Measurements from ENCODE around the gene C3orf22.

C3orf22 gene

GRCh38 chr3:126568776-126569342 is 10.1 kb upstream of the C3orf22 start:
- TF ChIP-seq FOXM1 (IDR thresholded peaks at IDR 0.05; ENCODE audit: borderline replicate concordance, low read depth) = no peak
- no peak for TF ChIP-seq TAF1 (IDR thresholded peaks at IDR 0.05; ENCODE audit: low read depth)

GRCh38 chr3:126567696-126568438 is 9.1 kb upstream of the C3orf22 start:
- TF ChIP-seq TAF1 (IDR thresholded peaks at IDR 0.05; ENCODE audit: low read depth) (no peak), RAD21 (IDR thresholded peaks at IDR 0.05; ENCODE audit: low read depth) (peak; percentile 31; the same call in 1 of the 2 replicates)

GRCh38 chr3:126562737-126563276 is 4.1 kb upstream of the C3orf22 start:
- TF ChIP-seq USF1 (IDR thresholded peaks at IDR 0.05) = no peak
- no peak for TF ChIP-seq CEBPB (IDR thresholded peaks at IDR 0.05)
- no peak for TF ChIP-seq EP300 (IDR thresholded peaks at IDR 0.05; ENCODE audit: borderline replicate concordance)
- TF ChIP-seq YY1 (IDR thresholded peaks at IDR 0.05; ENCODE audit: low read depth) = no peak
- TF ChIP-seq EGR1 (IDR thresholded peaks at IDR 0.05) = no peak
- TF ChIP-seq MAX (IDR thresholded peaks at IDR 0.05) = no peak
- TF ChIP-seq TCF12 (IDR thresholded peaks at IDR 0.05; ENCODE audit: low read depth) = no peak
- TF ChIP-seq ZBTB7A (IDR thresholded peaks at IDR 0.05; ENCODE audit: low read depth) = no peak
- TF ChIP-seq CREB1 (IDR thresholded peaks at IDR 0.05; ENCODE audit: low read depth) = no peak
- no peak for TF ChIP-seq FOXM1 (IDR thresholded peaks at IDR 0.05; ENCODE audit: borderline replicate concordance, low read depth)
- TF ChIP-seq TAF1 (IDR thresholded peaks at IDR 0.05; ENCODE audit: low read depth) = no peak
- no peak for TF ChIP-seq TEAD4 (IDR thresholded peaks at IDR 0.05)
- TF ChIP-seq RAD21 (IDR thresholded peaks at IDR 0.05; ENCODE audit: low read depth) = no peak

- no peak for TF ChIP-seq MAX (IDR thresholded peaks at IDR 0.05)
- TF ChIP-seq NFIC (IDR thresholded peaks at IDR 0.05) = no peak
- no peak for TF ChIP-seq EGR1 (IDR thresholded peaks at IDR 0.05)
- TF ChIP-seq TAF1 (IDR thresholded peaks at IDR 0.05; ENCODE audit: low read depth) = no peak
- TF ChIP-seq YY1 (IDR thresholded peaks at IDR 0.05; ENCODE audit: low read depth) = no peak
Observed at GRCh38 chr3:126557761-126558160, 971 bp downstream of the C3orf22 start.

- TF ChIP-seq USF1 (IDR thresholded peaks at IDR 0.05) = no peak
- no peak for TF ChIP-seq EGR1 (IDR thresholded peaks at IDR 0.05)
- TF ChIP-seq TEAD4 (IDR thresholded peaks at IDR 0.05) = no peak
- no peak for TF ChIP-seq NFIC (IDR thresholded peaks at IDR 0.05)
Observed at GRCh38 chr3:126557415-126557745, 1.4 kb downstream of the C3orf22 start.

- no peak for TF ChIP-seq ZBTB7A (IDR thresholded peaks at IDR 0.05; ENCODE audit: low read depth)
- TF ChIP-seq EP300 (IDR thresholded peaks at IDR 0.05; ENCODE audit: borderline replicate concordance) = no peak
- no peak for TF ChIP-seq TAF1 (IDR thresholded peaks at IDR 0.05; ENCODE audit: low read depth)
- TF ChIP-seq REST (IDR thresholded peaks at IDR 0.05; ENCODE audit: low read depth) = no peak
Observed at GRCh38 chr3:126556637-126557414, 1.9 kb downstream of the C3orf22 start.

GRCh38 chr3:126555795-126556636 is 2.7 kb downstream of the C3orf22 start:
- TF ChIP-seq RAD21 (IDR thresholded peaks at IDR 0.05; ENCODE audit: low read depth) = no peak
- no peak for TF ChIP-seq TCF12 (IDR thresholded peaks at IDR 0.05; ENCODE audit: low read depth)
- no peak for TF ChIP-seq REST (IDR thresholded peaks at IDR 0.05; ENCODE audit: low read depth)
- TF ChIP-seq YY1 (IDR thresholded peaks at IDR 0.05; ENCODE audit: low read depth) = no peak
- no peak for TF ChIP-seq FOXM1 (IDR thresholded peaks at IDR 0.05; ENCODE audit: borderline replicate concordance, low read depth)
- no peak for TF ChIP-seq CREB1 (IDR thresholded peaks at IDR 0.05; ENCODE audit: low read depth)
- TF ChIP-seq CEBPB (IDR thresholded peaks at IDR 0.05) = no peak
- no peak for TF ChIP-seq TAF1 (IDR thresholded peaks at IDR 0.05; ENCODE audit: low read depth)
- TF ChIP-seq ZBTB7A (IDR thresholded peaks at IDR 0.05; ENCODE audit: low read depth) = no peak
- TF ChIP-seq EP300 (IDR thresholded peaks at IDR 0.05; ENCODE audit: borderline replicate concordance) = no peak
- TF ChIP-seq NFIC (IDR thresholded peaks at IDR 0.05) = no peak
- TF ChIP-seq MAX (IDR thresholded peaks at IDR 0.05) = no peak

Data from Ishikawa (cell line).